ENCODE measurements around the gene CYP4F3. TPM values are rescaled to one million over a fixed set of nuclear protein-coding genes. Genes with fewer than 3 reads are reported as not detected.
A peak's percentile ranks its signal among the peaks of the same experiment; 100 is the strongest.

CYP4F3 gene
- total and polyA plus RNA-seq, 2 of the 13 experiments (the other 11 are each of a cell fraction or from before 2014, with no cell fraction given) = 17.8 to 22.8 TPM

GRCh38 chr19:15680478-15681322 is 40.0 kb downstream of the CYP4F3 start (continued):
- TF ChIP-seq DRAP1 (CRISPR knock-in tag; IDR thresholded peaks at IDR 0.05) (no peak), ZFAT (CRISPR knock-in tag; conservative IDR thresholded peaks at IDR 0.05) (no peak), ATF4 (CRISPR knock-in tag; IDR thresholded peaks at IDR 0.05) (peak; percentile 70 to 93; a peak in 3 of 4 replicates), REPIN1 (CRISPR knock-in tag; IDR thresholded peaks at IDR 0.05; ENCODE audit: borderline replicate concordance, low read depth) (0 out of 2 replicates have a peak, but pooled peaks have one; percentile 29), ZNF414 (CRISPR knock-in tag; IDR thresholded peaks at IDR 0.05) (no peak), ZNF609 (CRISPR knock-in tag; IDR thresholded peaks at IDR 0.05; ENCODE audit: borderline replicate concordance) (peak; percentile 54; the same call in 1 of the 2 replicates), CEBPB (IDR thresholded peaks at IDR 0.05; ENCODE audit: borderline replicate concordance, low read depth, low read length) (peak; percentile 97), ZNF644 (CRISPR knock-in tag; IDR thresholded peaks at IDR 0.05; ENCODE audit: low read depth) (peak; percentile 71; the same call in 1 of the 2 replicates), PATZ1 (CRISPR knock-in tag; IDR thresholded peaks at IDR 0.05) (peak; percentile 10; the same call in 1 of the 2 replicates), DNMT3B (CRISPR knock-in tag; conservative IDR thresholded peaks at IDR 0.05) (0 out of 2 replicates have a peak, but pooled peaks have one; percentile 26), SP5 (CRISPR knock-in tag; IDR thresholded peaks at IDR 0.05; ENCODE audit: borderline replicate concordance, low read depth) (no peak), ZNF788 (CRISPR knock-in tag; IDR thresholded peaks at IDR 0.05; ENCODE audit: borderline replicate concordance) (0 out of 2 replicates have a peak, but pooled peaks have one; percentile 15)
- TF ChIP-seq, protein P1, sequence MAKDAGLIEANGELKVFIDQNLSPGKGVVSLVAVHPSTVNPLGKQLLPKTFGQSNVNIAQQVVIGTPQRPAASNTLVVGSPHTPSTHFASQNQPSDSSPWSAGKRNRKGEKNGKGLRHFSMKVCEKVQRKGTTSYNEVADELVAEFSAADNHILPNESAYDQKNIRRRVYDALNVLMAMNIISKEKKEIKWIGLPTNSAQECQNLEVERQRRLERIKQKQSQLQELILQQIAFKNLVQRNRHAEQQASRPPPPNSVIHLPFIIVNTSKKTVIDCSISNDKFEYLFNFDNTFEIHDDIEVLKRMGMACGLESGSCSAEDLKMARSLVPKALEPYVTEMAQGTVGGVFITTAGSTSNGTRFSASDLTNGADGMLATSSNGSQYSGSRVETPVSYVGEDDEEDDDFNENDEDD (CRISPR knock-in tag; IDR thresholded peaks at IDR 0.05; ENCODE audit: borderline replicate concordance) = no peak

Data from HepG2 (cell line).